ENCODE results near the gene SHF. TPM values are rescaled to one million over a fixed set of nuclear protein-coding genes. Genes with fewer than 3 reads are reported as not detected.

Gene SHF
- total and polyA plus RNA-seq, 2 donors (not counting 3 experiments of a cell fraction or from before 2014, with no cell fraction given) = 2.8 to 5.2 TPM

GRCh38 chr15:45184562-45185041 is 3.2 kb downstream of the SHF start:
- no peaks in the 10 kb centered on the region for H3K79me2 ChIP-seq (ENCODE audit: control insufficient read depth, insufficient read depth, low read length)
- H3K27ac ChIP-seq (ENCODE audit: insufficient read depth, low read depth, low read length) = no peak overlapping the region
- H2AFZ ChIP-seq (ENCODE audit: low read depth, low read length) = no peak overlapping the region
- TF ChIP-seq POLR2A (IDR thresholded peaks at IDR 0.05; ENCODE audit: low read depth, low read length) = no peak
- TF ChIP-seq GATA2 (IDR thresholded peaks at IDR 0.05; ENCODE audit: insufficient read depth, insufficient read length, low read depth, low read length) = no peak
- no peak for TF ChIP-seq POLR2AphosphoS5 (IDR thresholded peaks at IDR 0.05; ENCODE audit: insufficient read depth, low read depth, low read length)
- no peak for TF ChIP-seq MYC (IDR thresholded peaks at IDR 0.05; ENCODE audit: low read depth, low read length)
- TF ChIP-seq MAX (IDR thresholded peaks at IDR 0.05; ENCODE audit: insufficient read depth, insufficient read length) = no peak
- TF ChIP-seq CTCF (IDR thresholded peaks at IDR 0.05; ENCODE audit: extremely low read depth in 1 of 2, insufficient read depth in 1 of 2, low read depth in 1 of 2, low read length in 2 of 2) = no peak
- TF ChIP-seq FOS (IDR thresholded peaks at IDR 0.05; ENCODE audit: borderline replicate concordance, insufficient read depth, low read length) = no peak
- no peak for TF ChIP-seq EZH2 (IDR thresholded peaks at IDR 0.05; ENCODE audit: borderline replicate concordance, low read depth, low read length, severe bottlenecking)
- no peak for TF ChIP-seq JUN (IDR thresholded peaks at IDR 0.05; ENCODE audit: borderline replicate concordance, insufficient read depth, insufficient read length, low read depth)
- no peak overlapping the region for H3K4me2 ChIP-seq (ENCODE audit: insufficient read depth, low read length)
- H3K36me3 ChIP-seq (ENCODE audit: control insufficient read depth in 2 of 2, extremely low read depth in 1 of 2, insufficient read depth in 2 of 2, low read length in 2 of 2) = no peaks in the 10 kb centered on the region
- H3K9me1 ChIP-seq (replicated peaks; ENCODE audit: control insufficient read depth, extremely low read depth, insufficient read depth, low read length) = no peaks in the 10 kb centered on the region
- ChIA-PET POLR2A (no interaction called here), CTCF (interaction anchor here (1.2 to 3.9 kb wide), 3 partner anchors 9 to 22 kb away, joined by 3 to 24 read pairs (median 5); no protein-coding TSS in a partner anchor)
- H3K27me3 ChIP-seq (ENCODE audit: control insufficient read depth in 2 of 2, insufficient read depth in 2 of 2, low read length in 2 of 2) = peaks cover under 1 to 2% of the 10 kb centered on the region in 2 experiments
- DNase-seq (ENCODE audit: low read depth, low spot score) (no peak), FAIRE-seq (no peak)
- intact Hi-C loops (cut with micrococcal nuclease) (no loop called here), dilution Hi-C loops (cut with MboI; ENCODE audit: extremely low pct_ligation_motif_present, low sequenced_read_pairs) (no loop called here)
- H3K4me3 ChIP-seq (replicated peaks in 1 of 3; ENCODE audit: insufficient read depth in 1 of 3, low read depth in 1 of 3, low read length in 3 of 3) = no peak overlapping the region
- BruUV-seq (replicated peaks) = no TSS peak
- no peaks in the 10 kb centered on the region for H4K20me1 ChIP-seq (replicated peaks; ENCODE audit: control insufficient read depth, extremely low read depth, insufficient read depth, low read length)
- no peaks in the 10 kb centered on the region for H3K9me3 ChIP-seq (replicated peaks; ENCODE audit: control insufficient read depth, insufficient read depth, low read length)
- peaks cover 6% of the 10 kb centered on the region for H3K4me1 ChIP-seq (ENCODE audit: control insufficient read depth, extremely low read depth, insufficient read depth, low read length)
- H3K9ac ChIP-seq (replicated peaks; ENCODE audit: extremely low read depth, insufficient read depth, low read length) = no peak overlapping the region

Measured in endothelial cell of umbilical vein (primary cell).